GM18909 (cell line): ENCODE results near the gene SLC29A2.
"Not testable (repeated sequence)": the region's sequence is repeated elsewhere in the genome, so short reads cannot be mapped to it uniquely, and the experiment has no call there.

Source experiments
- ATAC-seq: cut with Tn5 transposase; IDR thresholded peaks from one replicate; pipeline ENCODE4 v1.9.1; 2021; ENCODE audit warnings: mild to moderate bottlenecking; ENCODE audit not compliant: unreplicated experiment, poor library complexity

The SLC29A2 gene

DNA sequence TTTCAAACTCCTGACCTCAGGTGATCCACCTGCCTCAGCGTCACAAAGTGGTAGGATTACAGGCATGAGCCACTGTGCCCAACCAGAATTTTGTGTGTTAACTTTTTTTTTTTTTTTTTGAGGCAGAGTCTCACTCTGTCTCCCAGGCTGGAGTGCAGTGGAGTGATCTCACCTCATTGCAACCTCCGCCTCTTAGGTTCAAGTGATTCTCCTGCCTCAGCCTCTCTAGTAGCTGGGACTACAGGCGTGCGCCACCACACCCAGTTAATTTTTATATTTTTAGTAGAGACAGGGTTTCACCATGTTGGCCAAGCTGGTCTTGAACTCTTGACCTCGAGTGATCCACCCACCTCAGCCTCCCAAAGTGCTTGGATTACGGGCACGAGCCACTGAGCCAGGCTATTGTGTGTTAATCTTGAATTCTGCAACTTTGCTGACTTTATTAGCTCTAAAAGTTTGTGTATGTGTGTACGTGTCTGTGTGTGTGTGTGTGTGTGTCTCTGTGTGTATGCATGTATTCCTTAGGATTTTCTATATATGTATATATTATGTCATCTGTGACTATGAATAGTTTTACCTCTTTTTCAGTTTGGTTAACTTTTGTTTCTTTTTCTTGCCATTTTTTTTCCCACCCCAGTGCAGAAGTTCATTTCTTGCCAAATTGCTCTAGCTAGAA is 20.9 kb downstream of the SLC29A2 start:
- not testable (repeated sequence) for ATAC-seq

- ATAC-seq = no peak
Measured at GRCh38 chr11:66349084-66349386, 22.5 kb downstream of the SLC29A2 start.

- ATAC-seq = peak; percentile 49
Measured at GRCh38 chr11:66347425-66348276, 23.9 kb downstream of the SLC29A2 start, which contains the start of gene B4GAT1. TSS of gene B4GAT1 (minus strand) at chr11:66347629. CDS start at chr11:66347545, 84 bp downstream.

DNA sequence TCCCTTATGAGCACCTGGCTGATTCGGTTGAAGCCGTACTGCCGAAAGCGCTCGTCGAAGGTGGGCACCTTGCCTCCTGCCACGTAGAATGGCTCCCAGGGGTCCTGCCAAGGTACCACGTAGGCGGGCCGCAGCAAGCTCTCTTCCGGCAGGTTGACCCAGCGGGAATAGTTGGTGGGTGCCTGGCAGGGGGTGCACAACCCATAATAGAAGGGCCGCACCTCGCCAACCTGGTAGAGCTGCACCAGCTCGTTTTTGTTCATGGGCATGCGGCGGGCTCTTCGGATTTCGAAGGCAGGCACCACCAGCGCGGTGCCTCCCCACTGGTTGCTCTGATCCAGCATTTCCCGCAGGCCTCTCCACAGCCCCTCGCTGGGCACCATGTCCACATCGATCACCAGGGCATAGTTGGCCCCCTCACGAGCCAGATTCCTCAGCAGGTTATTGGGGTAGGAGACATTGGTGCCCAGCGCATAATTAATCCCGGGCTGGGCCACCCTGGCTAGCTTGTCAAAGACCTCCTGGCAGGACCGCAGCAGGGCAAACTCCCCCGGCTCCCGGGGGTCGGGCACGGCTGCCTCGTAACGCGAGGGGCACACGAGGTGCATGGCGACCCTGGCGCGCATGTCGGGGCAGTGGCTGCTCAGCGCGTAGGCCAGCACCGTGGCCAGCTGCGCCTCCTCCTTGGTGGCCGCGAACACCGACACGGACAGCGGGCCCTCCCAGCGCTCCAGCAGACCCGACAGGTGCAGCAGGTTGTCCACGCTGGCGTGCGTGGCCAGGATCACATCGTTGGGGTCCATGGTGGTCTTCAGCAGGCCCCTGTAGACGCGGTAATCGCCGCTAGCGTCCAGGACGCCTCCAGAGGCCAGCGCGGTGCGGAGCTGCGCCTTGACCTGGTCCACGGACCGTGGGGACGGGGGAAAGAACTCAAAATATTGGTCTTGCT is 24.8 kb downstream of the SLC29A2 start:
- no peak for ATAC-seq

- ATAC-seq = no peak
Measured at GRCh38 chr11:66345316-66345649, 26.3 kb downstream of the SLC29A2 start.

- ATAC-seq = peak; percentile 75
Measured at GRCh38 chr11:66344550-66345315, 26.8 kb downstream of the SLC29A2 start, which contains the start of gene BRMS1. TSS of gene BRMS1 (minus strand) at chr11:66345104. CDS start at chr11:66342234, 2,870 bp downstream.

GRCh38 chr11:66343176-66343575 is 28.4 kb downstream of the SLC29A2 start:
- no peak for ATAC-seq

DNA sequence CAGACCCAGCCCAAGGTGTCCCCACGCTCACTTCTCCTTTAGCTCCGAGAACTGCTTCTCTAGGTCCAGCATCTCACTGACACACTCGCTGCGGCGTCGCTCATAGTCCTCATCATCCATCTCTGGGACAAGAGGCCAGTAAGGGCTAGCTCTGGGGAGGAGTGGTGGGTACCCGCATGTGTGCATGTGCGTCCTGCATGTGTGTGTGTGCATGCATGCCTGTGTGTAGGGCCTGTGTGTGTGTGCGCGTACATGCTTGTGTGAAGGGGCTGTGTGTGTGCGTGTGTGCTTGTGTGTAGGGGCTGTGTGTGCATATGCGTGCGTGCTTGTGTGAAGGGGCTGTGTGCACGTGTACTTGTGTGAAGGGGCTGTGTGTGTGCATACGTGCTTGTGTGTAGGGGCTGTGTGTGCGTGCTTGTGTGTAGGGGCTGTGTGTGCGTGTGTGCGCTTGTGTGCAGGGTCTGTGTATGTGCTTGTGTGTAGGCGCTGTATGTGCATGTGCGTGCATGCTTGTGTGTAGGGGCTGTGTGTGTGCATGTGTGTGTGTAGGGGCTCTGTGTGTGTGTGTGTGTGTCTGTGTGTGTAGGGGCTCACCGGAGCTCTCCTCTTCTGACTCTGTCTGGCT is 29.9 kb downstream of the SLC29A2 start:
- no peak for ATAC-seq

GRCh38 chr11:66340596-66341501 is 30.7 kb downstream of the SLC29A2 start:
- ATAC-seq = no peak

DNA sequence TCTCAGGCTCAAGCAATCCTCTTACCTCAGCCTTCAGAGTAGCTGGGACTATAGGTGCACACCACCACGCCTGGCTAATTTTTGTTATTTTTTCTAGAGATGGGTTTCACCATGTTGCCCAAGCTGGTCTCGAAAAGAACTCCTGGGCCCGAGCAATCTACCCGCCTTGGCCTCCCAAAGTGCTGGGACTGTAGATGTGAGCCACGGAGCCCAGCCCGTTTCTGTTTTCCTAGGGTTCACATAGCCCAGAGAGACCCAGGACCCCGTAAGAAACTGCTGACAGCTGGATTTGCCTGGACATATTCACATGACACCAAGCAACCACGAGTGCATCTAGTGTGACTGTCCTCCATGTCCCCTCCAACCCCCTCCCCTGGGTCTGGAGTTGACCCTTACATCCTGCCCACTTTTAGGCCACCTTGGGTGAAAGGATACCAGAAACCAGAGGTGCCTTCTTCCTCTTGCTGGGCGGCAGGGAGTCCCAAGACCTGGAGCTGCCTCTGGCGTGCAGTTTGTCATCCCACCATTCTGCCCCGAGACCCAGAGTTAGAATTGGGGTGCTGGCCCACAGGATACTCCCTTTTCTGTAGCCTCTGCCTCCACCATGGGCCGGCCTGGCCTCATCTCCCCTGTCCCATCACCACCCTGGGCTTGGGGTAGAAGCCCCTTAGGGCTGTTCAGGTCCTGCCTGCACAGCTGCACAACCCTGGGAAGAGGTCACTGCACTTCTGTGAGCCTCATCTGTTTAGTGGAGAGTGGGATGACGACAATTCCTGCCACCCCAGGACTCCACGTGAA is 31.7 kb downstream of the SLC29A2 start:
- ATAC-seq = no peak

DNA sequence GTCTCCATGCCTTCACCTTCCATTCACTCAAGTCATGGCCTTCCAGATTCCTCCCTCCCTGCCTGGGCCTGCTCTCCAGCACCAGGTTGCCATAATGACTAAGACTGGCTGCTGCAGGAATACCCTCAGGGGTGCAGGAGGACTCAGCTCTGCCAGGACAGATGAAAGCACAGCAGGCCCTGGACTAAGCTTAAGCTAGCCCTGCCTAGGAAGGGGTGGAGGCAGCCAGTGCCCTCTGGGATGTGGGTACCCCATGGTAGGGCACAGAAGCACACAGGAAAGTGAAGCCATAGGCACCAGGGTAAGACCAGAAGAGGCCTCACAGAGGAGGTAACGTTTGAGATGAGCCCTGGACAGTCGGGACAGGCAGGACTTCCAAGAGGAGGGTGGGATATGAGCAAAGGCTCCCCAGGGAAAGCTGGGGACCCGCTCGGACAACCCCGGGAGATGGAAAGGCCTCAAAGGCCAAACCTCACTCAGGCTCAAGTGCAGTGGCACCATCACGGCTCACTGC is 32.3 kb downstream of the SLC29A2 start:
- no peak for ATAC-seq

GRCh38 chr11:66338276-66339161 is 33.0 kb downstream of the SLC29A2 start:
- ATAC-seq = no peak

DNA sequence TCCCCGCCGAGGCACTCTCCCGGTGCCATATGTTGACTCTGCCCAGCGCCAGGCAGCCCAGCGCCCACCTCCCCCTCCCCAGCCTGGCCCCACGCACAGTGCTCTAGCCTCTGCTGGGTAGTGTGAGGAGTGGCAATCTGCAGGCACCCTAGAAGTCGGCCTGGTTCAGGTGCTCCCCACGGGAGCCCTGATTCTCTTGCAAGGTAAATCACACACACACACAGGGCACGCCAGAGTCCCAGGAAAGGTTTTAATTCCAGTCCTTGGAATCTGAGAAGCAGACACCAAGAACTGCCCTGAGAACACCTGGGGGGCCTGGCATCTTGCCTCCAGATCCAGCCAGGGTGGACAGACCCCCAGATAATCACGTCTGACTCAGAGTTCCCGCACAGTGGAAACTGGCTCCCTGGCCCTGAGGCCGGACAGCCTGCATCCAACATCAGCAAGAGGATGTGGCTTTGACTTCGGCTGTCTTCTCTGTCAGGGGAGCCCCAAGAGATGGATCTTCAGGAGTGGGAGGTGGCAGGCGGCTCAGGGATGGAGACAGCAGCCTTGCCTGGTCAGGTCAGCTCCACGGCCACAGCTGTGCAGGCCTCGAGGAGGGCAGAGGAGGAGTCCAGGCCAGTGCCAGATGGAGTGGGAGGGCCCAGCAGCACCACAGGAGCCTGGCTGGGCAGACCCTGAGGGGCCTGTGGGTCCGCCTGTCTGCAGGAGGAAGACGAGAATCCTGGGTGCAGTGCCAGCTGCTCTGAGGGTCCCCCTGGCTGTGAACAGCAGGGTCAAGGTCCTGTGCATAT is 34.3 kb downstream of the SLC29A2 start:
- no peak for ATAC-seq

GRCh38 chr11:66336234-66337102 is 35.1 kb downstream of the SLC29A2 start, which contains the start of gene RIN1:
TSS of gene RIN1 (minus strand) at chr11:66336434. CDS start at chr11:66336402, 32 bp downstream.
- peak; percentile 68 for ATAC-seq
